ENCODE results near the gene KLC1. TPM values are rescaled to one million over a fixed set of nuclear protein-coding genes. Genes with fewer than 3 reads are reported as not detected.
A peak's percentile ranks its signal among the peaks of the same experiment; 100 is the strongest.

Gene KLC1
- total and polyA plus RNA-seq, 7 donors: 86.4 to 256 (median 150) TPM

- TF ChIP-seq CTCF (IDR thresholded peaks at IDR 0.05): no peak
- Histone ChIP-seq H3K27me3 (ENCODE audit: insufficient read depth in 3 of 3, low read length in 2 of 3) (no peaks in the 10 kb centered on the region), H3K4me3 (no peak overlapping the region), H3K9me3 (no peaks in the 10 kb centered on the region), H3K27ac (peak overlapping the region; percentile 71), H3K36me3 (ENCODE audit: insufficient read depth in 1 of 2, low read depth in 1 of 2) (peaks cover 4 to 57% of the 10 kb centered on the region in 2 donors), H3K4me1 (peaks cover 48% of the 10 kb centered on the region)
- ATAC-seq: peak; percentile 80 to 84 (median 84)
- peak; percentile 67 to 89 for DNase-seq
- 33 to 51% (median 36%) methylated on average over 25 of the region's 25 CpGs for WGBS, 3 donors
- intact Hi-C loops (cut with DNase I): loop anchor here in 1 of 2 donors (5.0 kb wide), 1 partner anchor 68 kb away; no protein-coding TSS in a partner anchor
Measured at GRCh38 chr14:103699901-103700752, 71.1 kb downstream of the KLC1 start.

DNA sequence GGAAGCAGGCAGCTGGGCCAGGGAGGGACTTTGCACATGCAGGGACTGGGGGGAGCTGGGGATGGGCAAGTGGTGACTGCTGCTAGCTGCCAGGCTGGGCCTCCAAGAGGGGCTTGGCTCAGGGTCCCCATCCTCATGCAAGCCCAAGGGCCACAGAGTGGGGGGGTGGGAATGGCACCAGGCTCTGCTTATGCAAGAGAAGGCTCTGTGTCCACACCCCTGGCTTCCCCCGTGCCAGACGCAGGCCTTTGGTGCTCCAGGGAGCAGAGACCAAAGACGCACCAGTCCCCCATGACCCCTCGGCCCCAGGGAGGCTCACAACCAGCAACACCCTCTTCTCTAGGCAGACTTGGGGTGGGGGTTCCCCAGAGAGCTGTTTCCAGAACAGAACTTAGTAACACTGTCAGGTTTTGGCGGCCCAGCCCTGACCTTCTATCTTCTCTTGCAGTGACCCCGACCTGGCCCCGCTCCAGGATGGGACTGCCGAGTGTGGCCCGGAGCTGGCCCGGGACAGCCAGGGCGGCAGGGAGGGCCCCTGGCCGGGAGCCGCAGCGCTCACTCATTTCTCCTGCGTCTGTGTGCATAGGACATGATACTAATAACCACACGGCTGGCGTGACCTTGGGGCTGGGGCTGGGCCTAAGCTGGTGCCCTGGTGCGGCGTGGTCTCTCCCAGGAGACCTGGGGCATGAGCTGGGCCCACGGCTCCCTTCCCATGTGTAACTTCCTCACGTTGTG lies 71.9 kb downstream of the KLC1 start:
- peak; percentile 43 to 58 (median 50) for ATAC-seq
- Histone ChIP-seq H3K36me3 (ENCODE audit: insufficient read depth in 1 of 2, low read depth in 1 of 2) (peaks cover 2 to 65% of the 10 kb centered on the region in 2 donors), H3K9me3 (no peaks in the 10 kb centered on the region), H3K27me3 (ENCODE audit: insufficient read depth in 3 of 3, low read length in 2 of 3) (no peaks in the 10 kb centered on the region), H3K4me1 (peaks cover 46% of the 10 kb centered on the region), H3K27ac (peak overlapping the region; percentile 71), H3K4me3 (no peak overlapping the region)
- peak; percentile 69 to 80 for DNase-seq
- WGBS, 3 donors: 25 to 51% (median 28%) methylated on average over 21 of the region's 21 CpGs
- TF ChIP-seq CTCF (IDR thresholded peaks at IDR 0.05): no peak
- intact Hi-C loops (cut with DNase I): no loop called here

DNA sequence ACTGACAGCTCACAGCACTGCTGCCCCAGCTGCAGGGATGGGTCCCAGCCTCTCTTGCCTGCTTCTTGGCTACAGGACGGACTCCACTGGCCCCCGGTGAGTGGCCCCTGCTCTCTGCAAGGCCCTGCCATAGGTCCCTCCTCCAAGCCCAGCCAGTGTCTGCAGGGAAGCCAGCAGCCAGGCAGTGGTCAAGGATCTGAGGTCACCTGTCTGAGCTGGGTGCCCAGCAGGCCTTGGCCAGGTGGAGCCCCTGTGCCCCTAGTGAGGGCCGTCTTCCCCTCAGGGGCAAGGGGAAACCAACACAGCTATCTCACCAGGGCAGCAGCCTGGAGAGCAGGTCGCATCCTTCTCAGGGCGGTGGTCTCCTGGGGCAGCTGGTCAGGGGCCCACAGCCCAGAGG lies 73.1 kb downstream of the KLC1 start:
- Histone ChIP-seq H3K4me3 (no peak overlapping the region), H3K4me1 (peaks cover 39% of the 10 kb centered on the region), H3K27ac (no peak overlapping the region), H3K9me3 (no peaks in the 10 kb centered on the region), H3K27me3 (ENCODE audit: insufficient read depth in 3 of 3, low read length in 2 of 3) (no peaks in the 10 kb centered on the region), H3K36me3 (ENCODE audit: insufficient read depth in 1 of 2, low read depth in 1 of 2) (peaks cover 2 to 72% of the 10 kb centered on the region in 2 donors)
- WGBS, 3 donors: 78 to 92% (median 80%) methylated on average over 5 of the region's 5 CpGs
- DNase-seq (peak in 1 of 2 donors; percentile 49), ATAC-seq (no peak)
- intact Hi-C loops (cut with DNase I): no loop called here
- TF ChIP-seq CTCF (IDR thresholded peaks at IDR 0.05): no peak

DNA sequence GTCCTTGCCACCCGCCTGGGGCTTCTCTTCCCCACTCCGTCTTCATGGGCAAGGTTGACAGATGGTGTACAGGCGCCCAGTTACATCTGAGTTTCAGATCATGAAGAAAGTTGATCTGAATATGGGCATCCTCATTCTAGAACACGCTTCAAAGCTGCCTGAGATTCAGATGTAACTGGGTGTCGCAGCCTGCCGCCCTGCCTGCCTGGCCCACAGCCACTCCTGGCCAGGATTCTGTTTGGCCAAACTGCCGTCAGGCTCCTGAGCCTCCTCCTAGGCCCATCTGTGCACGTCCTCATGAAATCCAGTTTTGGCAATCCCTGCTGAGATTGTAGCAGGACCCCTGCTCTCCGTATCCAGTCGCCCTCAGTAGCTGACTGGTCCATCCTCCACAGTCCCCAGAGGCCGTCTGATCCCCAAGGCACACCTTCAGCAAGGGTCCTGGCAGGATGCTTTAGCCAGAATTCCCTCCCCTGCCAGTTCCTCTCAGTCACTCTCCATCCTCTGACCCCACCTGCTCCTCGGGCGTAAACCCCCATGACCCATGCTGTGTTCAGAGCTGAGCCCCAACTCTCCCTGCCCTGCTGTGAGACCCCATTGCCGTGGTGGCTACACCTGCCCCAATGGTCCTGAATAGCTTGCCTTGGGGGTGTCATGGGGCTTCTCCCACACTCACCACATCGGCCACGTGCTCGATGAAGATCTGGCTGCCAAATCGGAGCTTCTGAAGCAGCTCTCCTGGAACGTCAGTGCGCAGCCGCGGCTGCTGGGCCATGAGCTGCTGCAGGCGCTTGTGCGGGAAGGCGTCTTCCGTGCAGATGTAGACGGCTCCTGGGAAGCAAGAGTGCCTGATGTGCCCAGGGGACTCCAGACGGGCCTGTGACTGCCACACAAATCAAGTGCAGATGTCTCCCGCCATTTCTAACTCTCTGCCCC lies 73.8 kb downstream of the KLC1 start:
- Histone ChIP-seq H3K27ac (no peak overlapping the region), H3K4me1 (peaks cover 36% of the 10 kb centered on the region)
- WGBS, 3 donors: 74 to 85% (median 80%) methylated on average over 29 of the region's 29 CpGs

More for the DNA sequence above, 73.8 kb downstream of the KLC1 start:
- Histone ChIP-seq H3K4me3 (no peak overlapping the region), H3K36me3 (ENCODE audit: insufficient read depth in 1 of 2, low read depth in 1 of 2) (peaks cover 2 to 75% of the 10 kb centered on the region in 2 donors), H3K9me3 (no peaks in the 10 kb centered on the region), H3K27me3 (ENCODE audit: insufficient read depth in 3 of 3, low read length in 2 of 3) (no peaks in the 10 kb centered on the region)
- ATAC-seq (no peak), DNase-seq (peak in 1 of 2 donors; percentile 58)
- TF ChIP-seq CTCF (IDR thresholded peaks at IDR 0.05): no peak
- intact Hi-C loops (cut with DNase I): no loop called here
